ENCODE results near the gene CRELD1. TPM values are rescaled to one million over a fixed set of nuclear protein-coding genes. Genes with fewer than 3 reads are reported as not detected.

The CRELD1 gene
- total and polyA plus RNA-seq, 3 experiments from 2014 or later = 14.0 to 24.5 (median 16.0) TPM

GRCh38 chr3:9930804-9931418 is 2.7 kb upstream of the CRELD1 start:
- H3K9me3 Mint-ChIP-seq = no peaks in the 10 kb centered on the region
- POLR2A ChIA-PET = interaction anchor here (3.2 kb wide), 1 partner anchor 16 kb away, joined by 14 read pairs; no protein-coding TSS in a partner anchor
- H3K27ac Mint-ChIP-seq = peak overlapping the region; percentile 36 to 93 (median 76)
- H3K4me1 Mint-ChIP-seq = peaks cover 29 to 49% (median 32%) of the 10 kb centered on the region in 3 donors
- no peaks in the 10 kb centered on the region for H3K27me3 Mint-ChIP-seq
- H3K36me3 ChIP-seq (ENCODE audit: insufficient read depth, low read length) = no peaks in the 10 kb centered on the region
- H3K27ac ChIP-seq (ENCODE audit: low read depth, low read length) = no peak overlapping the region
- H3K4me3 ChIP-seq (ENCODE audit: low read length) = no peak overlapping the region
- CTCF ChIA-PET = interaction anchor here (1.1 to 4.0 kb wide), 7 partner anchors 16 to 356 kb away, joined by 3 to 28 read pairs (median 11); partner anchors contain the start of genes EMC3 and JAGN1
- H3K9me3 ChIP-seq (ENCODE audit: low read length) = no peaks in the 10 kb centered on the region
- H3K4me3 Mint-ChIP-seq = peak overlapping the region in 3 of 7 donors; percentile 36 to 80 (median 58)
- peaks cover 29% of the 10 kb centered on the region for H3K4me1 ChIP-seq (ENCODE audit: insufficient read depth, low read length)
- DNase-seq = no peak
- H3K36me3 Mint-ChIP-seq = peaks cover 0 to 19% (median 0%) of the 10 kb centered on the region in 3 donors
- H3K27me3 ChIP-seq (ENCODE audit: insufficient read depth, low read length, poor library complexity, severe bottlenecking) = no peaks in the 10 kb centered on the region

- H3K4me1 Mint-ChIP-seq = peaks cover 32 to 61% (median 33%) of the 10 kb centered on the region in 3 donors
- peak overlapping the region; percentile 93 to 100 (median 98) for H3K27ac Mint-ChIP-seq
- no peaks in the 10 kb centered on the region for H3K9me3 Mint-ChIP-seq
Measured at GRCh38 chr3:9932535-9932842, 1.1 kb upstream of the CRELD1 start.

GRCh38 chr3:9932843-9933560 is 632 bp upstream of the CRELD1 start:
- Mint-ChIP-seq H3K9me3 (no peaks in the 10 kb centered on the region), H3K4me1 (peaks cover 32 to 61% (median 33%) of the 10 kb centered on the region in 3 donors), H3K27ac (peak overlapping the region; percentile 93 to 100 (median 98)), H3K36me3 (peaks cover 0 to 35% (median 5%) of the 10 kb centered on the region in 3 donors), H3K4me3 (peak overlapping the region; percentile 88 to 99 (median 95)), H3K27me3 (no peaks in the 10 kb centered on the region)
- peak; percentile 83 to 93 (median 84) for DNase-seq
- ChIA-PET CTCF (interaction anchor here (0.6 to 4.0 kb wide), 59 partner anchors 9 to 805 kb away, joined by 3 to 32 read pairs (median 4); partner anchors contain the start of genes ARPC4, BRPF1, EMC3 and FANCD2), POLR2A (interaction anchor here (0.6 to 3.2 kb wide), 26 partner anchors 9 to 389 kb away, joined by 3 to 28 read pairs (median 4); partner anchors contain the start of genes ARPC4, BRPF1, EMC3 and JAGN1)
- H3K9me3 ChIP-seq (ENCODE audit: low read length) = no peaks in the 10 kb centered on the region
- H3K27ac ChIP-seq (ENCODE audit: low read depth, low read length) = peak overlapping the region; percentile 90
- peaks cover 11% of the 10 kb centered on the region for H3K36me3 ChIP-seq (ENCODE audit: insufficient read depth, low read length)
- H3K4me3 ChIP-seq (ENCODE audit: low read length) = peak overlapping the region; percentile 76
- H3K27me3 ChIP-seq (ENCODE audit: insufficient read depth, low read length, poor library complexity, severe bottlenecking) = no peaks in the 10 kb centered on the region
- H3K4me1 ChIP-seq (ENCODE audit: insufficient read depth, low read length) = peaks cover 32% of the 10 kb centered on the region

More at GRCh38 chr3:9932535-9932842, 1.1 kb upstream of the CRELD1 start:
- Histone ChIP-seq H3K9me3 (ENCODE audit: low read length) (no peaks in the 10 kb centered on the region), H3K27me3 (ENCODE audit: insufficient read depth, low read length, poor library complexity, severe bottlenecking) (no peaks in the 10 kb centered on the region), H3K27ac (ENCODE audit: low read depth, low read length) (peak overlapping the region; percentile 90), H3K36me3 (ENCODE audit: insufficient read depth, low read length) (peaks cover 6% of the 10 kb centered on the region), H3K4me3 (ENCODE audit: low read length) (peak overlapping the region; percentile 76), H3K4me1 (ENCODE audit: insufficient read depth, low read length) (peaks cover 32% of the 10 kb centered on the region)
- CTCF ChIA-PET = interaction anchor here (0.6 to 4.0 kb wide), 54 partner anchors 9 to 389 kb away, joined by 3 to 32 read pairs (median 4); partner anchors contain the start of genes ARPC4, BRPF1, EMC3 and FANCD2
- no peak for DNase-seq
- H3K27me3 Mint-ChIP-seq = no peaks in the 10 kb centered on the region
- H3K4me3 Mint-ChIP-seq = peak overlapping the region; percentile 88 to 99 (median 95)
- POLR2A ChIA-PET = interaction anchor here (0.6 to 3.2 kb wide), 16 partner anchors 13 to 388 kb away, joined by 3 to 28 read pairs (median 6); partner anchors contain the start of genes ARPC4, BRPF1, EMC3 and JAGN1
- H3K36me3 Mint-ChIP-seq = peaks cover 0 to 31% (median 4%) of the 10 kb centered on the region in 3 donors

GRCh38 chr3:9934235-9934621 is 594 bp downstream of the CRELD1 start:
- peaks cover 32% of the 10 kb centered on the region for H3K4me1 ChIP-seq (ENCODE audit: insufficient read depth, low read length)
- Mint-ChIP-seq H3K4me3 (peak overlapping the region; percentile 88 to 99 (median 95)), H3K27ac (peak overlapping the region; percentile 93 to 100 (median 98)), H3K36me3 (peaks cover 0 to 42% (median 6%) of the 10 kb centered on the region in 3 donors), H3K9me3 (no peaks in the 10 kb centered on the region), H3K27me3 (no peaks in the 10 kb centered on the region), H3K4me1 (peaks cover 32 to 61% (median 33%) of the 10 kb centered on the region in 3 donors)
- DNase-seq = peak in 3 of 5 donors; percentile 16 to 66 (median 18)
- H3K27me3 ChIP-seq (ENCODE audit: insufficient read depth, low read length, poor library complexity, severe bottlenecking) = no peaks in the 10 kb centered on the region
- peaks cover 12% of the 10 kb centered on the region for H3K36me3 ChIP-seq (ENCODE audit: insufficient read depth, low read length)
- peak overlapping the region; percentile 90 for H3K27ac ChIP-seq (ENCODE audit: low read depth, low read length)
- ChIA-PET CTCF (interaction anchor here (0.7 to 4.0 kb wide), 12 partner anchors 8 to 388 kb away, joined by 3 to 32 read pairs (median 10); partner anchors contain the start of genes JAGN1, PRRT3 and SEC13), POLR2A (interaction anchor here (0.5 to 3.2 kb wide), 6 partner anchors 12 to 314 kb away, joined by 3 to 28 read pairs (median 18); partner anchors contain the start of genes EMC3, JAGN1 and TATDN2)
- H3K9me3 ChIP-seq (ENCODE audit: low read length) = no peaks in the 10 kb centered on the region
- peak overlapping the region; percentile 76 for H3K4me3 ChIP-seq (ENCODE audit: low read length)

GRCh38 chr3:9934993-9935392 is 1.4 kb downstream of the CRELD1 start:
- Mint-ChIP-seq H3K4me1 (peaks cover 32 to 61% (median 33%) of the 10 kb centered on the region in 3 donors), H3K36me3 (peaks cover 0 to 42% (median 6%) of the 10 kb centered on the region in 3 donors), H3K27me3 (no peaks in the 10 kb centered on the region), H3K4me3 (peak overlapping the region; percentile 88 to 99 (median 95)), H3K27ac (peak overlapping the region; percentile 93 to 100 (median 98)), H3K9me3 (no peaks in the 10 kb centered on the region)
- POLR2A ChIA-PET = interaction anchor here (0.7 kb wide), 1 partner anchor 66 kb away, joined by 5 read pairs; no protein-coding TSS in a partner anchor
- Histone ChIP-seq H3K27ac (ENCODE audit: low read depth, low read length) (peak overlapping the region; percentile 90), H3K27me3 (ENCODE audit: insufficient read depth, low read length, poor library complexity, severe bottlenecking) (no peaks in the 10 kb centered on the region), H3K4me1 (ENCODE audit: insufficient read depth, low read length) (peaks cover 32% of the 10 kb centered on the region), H3K4me3 (ENCODE audit: low read length) (peak overlapping the region; percentile 76), H3K36me3 (ENCODE audit: insufficient read depth, low read length) (peaks cover 12% of the 10 kb centered on the region), H3K9me3 (ENCODE audit: low read length) (no peaks in the 10 kb centered on the region)
- no peak for DNase-seq
- CTCF ChIA-PET = interaction anchor here (0.7 to 2.3 kb wide), 3 partner anchors 11 to 85 kb away, joined by 3 to 11 read pairs (median 3); no protein-coding TSS in a partner anchor

- Mint-ChIP-seq H3K9me3 (no peaks in the 10 kb centered on the region), H3K27me3 (no peaks in the 10 kb centered on the region), H3K27ac (peak overlapping the region in 5 of 8 donors; percentile 81 to 100 (median 98)), H3K4me3 (peak overlapping the region in 4 of 7 donors; percentile 21 to 98 (median 61)), H3K36me3 (peaks cover 0 to 44% (median 6%) of the 10 kb centered on the region in 3 donors), H3K4me1 (peaks cover 29 to 54% (median 33%) of the 10 kb centered on the region in 3 donors)
- Histone ChIP-seq H3K9me3 (ENCODE audit: low read length) (no peaks in the 10 kb centered on the region), H3K4me3 (ENCODE audit: low read length) (no peak overlapping the region), H3K27me3 (ENCODE audit: insufficient read depth, low read length, poor library complexity, severe bottlenecking) (no peaks in the 10 kb centered on the region), H3K4me1 (ENCODE audit: insufficient read depth, low read length) (peaks cover 32% of the 10 kb centered on the region), H3K27ac (ENCODE audit: low read depth, low read length) (no peak overlapping the region), H3K36me3 (ENCODE audit: insufficient read depth, low read length) (peaks cover 12% of the 10 kb centered on the region)
- ChIA-PET POLR2A (no interaction called here), CTCF (interaction anchor here (2.3 kb wide), 1 partner anchor 10 kb away, joined by 11 read pairs; no protein-coding TSS in a partner anchor)
- no peak for DNase-seq
Measured at GRCh38 chr3:9935966-9936510, 2.4 kb downstream of the CRELD1 start.

- H3K4me3 ChIP-seq (ENCODE audit: low read length) = no peak overlapping the region
- peaks cover 22% of the 10 kb centered on the region for H3K4me1 ChIP-seq (ENCODE audit: insufficient read depth, low read length)
- peaks cover 12% of the 10 kb centered on the region for H3K36me3 ChIP-seq (ENCODE audit: insufficient read depth, low read length)
- Mint-ChIP-seq H3K27me3 (no peaks in the 10 kb centered on the region), H3K27ac (peak overlapping the region in 3 of 8 donors; percentile 17 to 73 (median 68)), H3K4me1 (peaks cover 23 to 41% (median 23%) of the 10 kb centered on the region in 3 donors), H3K36me3 (peaks cover 0 to 54% (median 8%) of the 10 kb centered on the region in 3 donors), H3K4me3 (peak overlapping the region in 1 of 7 donors; percentile 47), H3K9me3 (no peaks in the 10 kb centered on the region)
- no peak for DNase-seq
- no peaks in the 10 kb centered on the region for H3K27me3 ChIP-seq (ENCODE audit: insufficient read depth, low read length, poor library complexity, severe bottlenecking)
- CTCF ChIA-PET = no interaction called here
- POLR2A ChIA-PET = no interaction called here
- H3K27ac ChIP-seq (ENCODE audit: low read depth, low read length) = no peak overlapping the region
- no peaks in the 10 kb centered on the region for H3K9me3 ChIP-seq (ENCODE audit: low read length)
Measured at GRCh38 chr3:9937486-9938238, 4.0 kb downstream of the CRELD1 start.

Data from CD8-positive, alpha-beta memory T cell (primary cell).